ENCODE data around the gene RFX6.

The RFX6 gene

GRCh38 chr6:116974526-116975316 lies 97.7 kb downstream of the RFX6 start:
- no peak for DNase-seq (ENCODE audit: low spot score)

- no peak for DNase-seq (ENCODE audit: low spot score)
Measured at GRCh38 chr6:116975600-116975999, 98.6 kb downstream of the RFX6 start.

GRCh38 chr6:116979560-116979959 lies 102.5 kb downstream of the RFX6 start:
- DNase-seq (ENCODE audit: low spot score), result no peak

Data from cerebellar cortex (tissue), 1 donor.